H1 (cell line): Measurements from ENCODE around the gene SYF2. TPM values are rescaled to one million over a fixed set of nuclear protein-coding genes. Genes with fewer than 3 reads are reported as not detected.

Source experiments
- CTCF ChIA-PET: fragments of 300-600 bp; sonication (Branson Sonifier 250); formaldehyde crosslinking; loops from one replicate; lab custom pipeline; 2021; ENCODE audit not compliant: partially characterized antibody; lab: Charles Lee
- POLR2A ChIA-PET: fragments of 300-600 bp; sonication (Branson Sonifier 250); formaldehyde crosslinking; loops from one replicate; lab custom pipeline; 2021; ENCODE audit warnings: inconsistent platforms; ENCODE audit not compliant: partially characterized antibody; lab: Charles Lee
- DNase-seq, 2 experiments: peaks; one replicate each; pipeline versions ENCODE4 v3.0.0 to v3.0.0-alpha.2; 2010 to 2022; ENCODE audit warnings: low spot score in 2 of 2, low read depth in 1 of 2, mixed read lengths in 1 of 2
- FAIRE-seq: peaks from 2 replicates; lab custom pipeline; 2011; peaks lifted over from hg19 to GRCh38; lab: Jason Lieb, UNC
- H2AFZ ChIP-seq: 2 replicates; pipeline ENCODE4 v1.8.1; 2012; ENCODE audit warnings: low read length, inconsistent platforms
- H2AK5ac ChIP-seq: 2 replicates; pipeline ENCODE4 v1.6.1; 2013; ENCODE audit warnings: low read depth, low read length
- H2BK120ac ChIP-seq: replicated peaks from 2 replicates; pipeline ENCODE3; 2013; ENCODE audit warnings: low read depth, low read length, inconsistent platforms
- H2BK12ac ChIP-seq: 2 replicates; pipeline ENCODE4 v1.6.1; 2013; ENCODE audit warnings: low read depth, low read length
- H2BK15ac ChIP-seq: 2 replicates; pipeline ENCODE4 v1.6.1; 2013; ENCODE audit warnings: low read length
- H2BK20ac ChIP-seq: 2 replicates; pipeline ENCODE4 v1.6.1; 2013; ENCODE audit warnings: low read length
- H2BK5ac ChIP-seq: 2 replicates; pipeline ENCODE4 v1.6.1; 2013; ENCODE audit warnings: low read depth, low read length
- H3K14ac ChIP-seq: 2 replicates; pipeline ENCODE4 v1.6.1; 2013; ENCODE audit warnings: inconsistent platforms; ENCODE audit not compliant: insufficient read length
- H3K18ac ChIP-seq: 2 replicates; pipeline ENCODE4 v1.6.1; 2013; ENCODE audit warnings: low read length; ENCODE audit errors: extremely low read depth
- H3K23ac ChIP-seq: 2 replicates; pipeline ENCODE4 v1.6.1; 2013; ENCODE audit warnings: inconsistent platforms; ENCODE audit not compliant: insufficient read length
- H3K23me2 ChIP-seq: 2 replicates; pipeline ENCODE4 v1.6.1; 2013; ENCODE audit warnings: low read depth, low read length
- H3K27ac ChIP-seq: 2 replicates; pipeline ENCODE4 v1.6.1; 2011; ENCODE audit warnings: low read depth, low read length, inconsistent platforms
- H3K27me3 ChIP-seq, 4 experiments: replicated peaks in 1 of 4; 1 replicate in 1 of 4; 2 replicates in 3 of 4; pipeline versions ENCODE4 v1.6.1 to v1.8.1; 2011 to 2013; ENCODE audit warnings: low read length in 3 of 4, mild to moderate bottlenecking in 3 of 4, inconsistent platforms in 2 of 4, mixed read lengths in 2 of 4, moderate library complexity in 1 of 4; ENCODE audit not compliant: control insufficient read depth in 3 of 4, insufficient read depth in 3 of 4; ENCODE audit errors: extremely low read depth in 1 of 4
- H3K36me3 ChIP-seq, 4 experiments: 2 replicates each; pipeline versions ENCODE4 v1.6.1 to v1.8.1; 2011 to 2013; ENCODE audit warnings: mild to moderate bottlenecking in 4 of 4, low read length in 3 of 4, moderate library complexity in 2 of 4, control low read depth in 1 of 4, inconsistent platforms in 1 of 4; ENCODE audit not compliant: insufficient read depth in 4 of 4, control insufficient read depth in 2 of 4
- H3K4ac ChIP-seq: replicated peaks from 2 replicates; pipeline ENCODE3; 2013; ENCODE audit warnings: low read length, low read depth, mixed read lengths, inconsistent platforms; ENCODE audit not compliant: insufficient read length
- H3K4me1 ChIP-seq, 4 experiments: replicated peaks in 1 of 4; 1 replicate in 1 of 4; 2 replicates in 3 of 4; pipeline versions ENCODE4 v1.6.1 to v1.8.1; 2011 to 2013; ENCODE audit warnings: low read length in 3 of 4, inconsistent platforms in 2 of 4, mixed read lengths in 1 of 4; ENCODE audit not compliant: insufficient read depth in 4 of 4, control insufficient read depth in 3 of 4
- H3K4me2 ChIP-seq, 2 experiments: 2 replicates each; pipeline versions ENCODE4 v1.6.1 to v1.8.1; 2011 to 2013; ENCODE audit warnings: low read depth in 2 of 2, low read length in 2 of 2, control low read depth in 1 of 2, inconsistent platforms in 1 of 2, mild to moderate bottlenecking in 1 of 2; ENCODE audit not compliant: insufficient read depth in 1 of 2
- H3K4me3 ChIP-seq, 4 experiments: fragments of 200-600, 300-600 bp in 1 of 4; sonication (generic), shearing (Covaris generic), sonication (Bioruptor Twin) in 1 of 4; 2 replicates each; pipeline versions ENCODE4 v1.5.1 to v1.8.1; 2011 to 2016; ENCODE audit warnings: low read length in 4 of 4, low read depth in 3 of 4, control low read depth in 2 of 4, inconsistent platforms in 2 of 4, mild to moderate bottlenecking in 2 of 4, mixed read lengths in 1 of 4, moderate library complexity in 1 of 4; ENCODE audit not compliant: insufficient read depth in 2 of 4; ENCODE audit errors: extremely low read depth in 1 of 4
- H3K56ac ChIP-seq: replicated peaks from 2 replicates; pipeline ENCODE3; 2013; ENCODE audit warnings: low read depth, mild to moderate bottlenecking, mixed read lengths, low read length, inconsistent platforms; ENCODE audit not compliant: insufficient read length
- H3K79me1 ChIP-seq: 2 replicates; pipeline ENCODE4 v1.6.1; 2013; ENCODE audit warnings: low read depth, low read length, control low read depth
- H3K79me2 ChIP-seq, 2 experiments: 2 replicates each; pipeline versions ENCODE4 v1.6.1 to v1.8.1; 2012 to 2013; ENCODE audit warnings: low read length in 2 of 2, mild to moderate bottlenecking in 2 of 2, inconsistent platforms in 1 of 2; ENCODE audit not compliant: insufficient read depth in 2 of 2, control insufficient read depth in 1 of 2
- H3K9ac ChIP-seq, 4 experiments: replicated peaks in 1 of 4; 1 replicate in 1 of 4; 2 replicates in 3 of 4; pipeline versions ENCODE4 v1.6.1 to v1.8.1; 2011 to 2013; ENCODE audit warnings: low read depth in 3 of 4, low read length in 3 of 4, control low read depth in 2 of 4, mild to moderate bottlenecking in 2 of 4, moderate library complexity in 2 of 4, inconsistent platforms in 1 of 4; ENCODE audit errors: extremely low read depth in 1 of 4
- H3K9me3 ChIP-seq, 2 experiments: 2 replicates each; pipeline versions ENCODE4 v1.6.1 to v1.8.1; 2012 to 2013; ENCODE audit warnings: mild to moderate bottlenecking in 2 of 2, moderate library complexity in 2 of 2, control low read depth in 1 of 2, inconsistent platforms in 1 of 2, low read depth in 1 of 2, low read length in 1 of 2, mixed read lengths in 1 of 2; ENCODE audit not compliant: insufficient read depth in 2 of 2
- H4K20me1 ChIP-seq, 2 experiments: replicated peaks in 1 of 2; 2 replicates each; pipeline versions ENCODE3 to v1.8.1; 2011 to 2013; ENCODE audit warnings: inconsistent platforms in 2 of 2, low read length in 2 of 2, mild to moderate bottlenecking in 1 of 2; ENCODE audit not compliant: insufficient read depth in 2 of 2, control insufficient read depth in 1 of 2
- H4K5ac ChIP-seq: 2 replicates; pipeline ENCODE4 v1.6.1; 2013; ENCODE audit warnings: low read length, low read depth, mixed read lengths, inconsistent platforms; ENCODE audit not compliant: insufficient read length
- H4K8ac ChIP-seq: 2 replicates; pipeline ENCODE4 v1.8.0; 2013; ENCODE audit warnings: mild to moderate bottlenecking, moderate library complexity, low read length, inconsistent platforms; ENCODE audit not compliant: insufficient read depth; ENCODE audit errors: extremely low read depth
- H4K91ac ChIP-seq: replicated peaks from 2 replicates; pipeline ENCODE3; 2013; ENCODE audit warnings: low read length, mixed read lengths, inconsistent platforms; ENCODE audit not compliant: insufficient read length
- ASH2L ChIP-seq: fragments of 200-600, 300-600 bp; sonication (generic); IDR thresholded peaks from one replicate; pipeline ENCODE4 v1.7.1; 2017; ENCODE audit warnings: low read length
- BACH1 ChIP-seq: IDR thresholded peaks from 2 replicates; pipeline ENCODE4 v1.6.1; 2012; ENCODE audit warnings: low read length, improper control_type of control experiment
- CEBPB ChIP-seq: IDR thresholded peaks from 2 replicates; pipeline ENCODE4 v1.6.1; 2012; ENCODE audit warnings: low read depth, low read length
- CHD1 ChIP-seq: IDR thresholded peaks from 2 replicates; pipeline ENCODE4 v1.6.1; 2012; ENCODE audit warnings: low read depth, low read length, improper control_type of control experiment
- HDAC6 ChIP-seq: IDR thresholded peaks from one replicate; pipeline ENCODE4 v1.7.1; 2012; ENCODE audit warnings: low read depth, mild to moderate bottlenecking, inconsistent platforms, low read length, moderate library complexity
- JUND ChIP-seq: IDR thresholded peaks from 2 replicates; pipeline ENCODE4 v1.6.1; 2011; ENCODE audit warnings: mild to moderate bottlenecking, improper control_type of control experiment, low read length
- MAFK ChIP-seq: IDR thresholded peaks from 2 replicates; pipeline ENCODE4 v1.6.1; 2012; ENCODE audit warnings: low read depth, mild to moderate bottlenecking, improper control_type of control experiment, low read length
- NRF1 ChIP-seq: IDR thresholded peaks from 2 replicates; pipeline ENCODE4 v1.6.1; 2011; ENCODE audit warnings: mild to moderate bottlenecking, low read depth, low read length, improper control_type of control experiment
- POLR2AphosphoS5 ChIP-seq: IDR thresholded peaks from 2 replicates; pipeline ENCODE4 v1.6.1; 2011; ENCODE audit warnings: low read depth, low read length
- RXRA ChIP-seq: IDR thresholded peaks from 2 replicates; pipeline ENCODE4 v1.6.1; 2011; ENCODE audit warnings: low read depth, mild to moderate bottlenecking, low read length, moderate library complexity; ENCODE audit not compliant: insufficient read depth
- SP1 ChIP-seq: IDR thresholded peaks from 2 replicates; pipeline ENCODE4 v1.6.1; 2011; ENCODE audit warnings: low read depth, low read length
- SP2 ChIP-seq: IDR thresholded peaks from 2 replicates; pipeline ENCODE4 v1.6.1; 2012; ENCODE audit warnings: mild to moderate bottlenecking, low read length, inconsistent platforms
- TAF7 ChIP-seq: optimal IDR thresholded peaks from 2 replicates; pipeline ENCODE3; 2011; ENCODE audit warnings: low read depth, mild to moderate bottlenecking, inconsistent platforms, low read length, moderate library complexity, borderline replicate concordance
- TBP ChIP-seq: IDR thresholded peaks from 2 replicates; pipeline ENCODE4 v1.6.1; 2011; ENCODE audit warnings: low read depth, low read length, improper control_type of control experiment
- ZNF274 ChIP-seq: IDR thresholded peaks from 2 replicates; pipeline ENCODE4 v1.7.0; 2012; ENCODE audit warnings: low read length, borderline replicate concordance; ENCODE audit errors: extremely low read depth
- whole genome bisulfite sequencing, 2 experiments: shearing (Covaris generic) in 1 of 2; methylation state at CpG; one replicate each; pipeline versions ENCODE4 v1.1.6 to v1.1.7; 2013 to 2015; ENCODE audit warnings: low lambda C conversion rate in 2 of 2, mixed read lengths in 2 of 2, inconsistent platforms in 1 of 2, low coverage in 1 of 2, missing lambda C conversion rate in 1 of 2; ENCODE audit not compliant: insufficient replicate concordance in 2 of 2, insufficient coverage in 1 of 2, insufficient read length in 1 of 2; ENCODE audit errors: extremely low coverage in 1 of 2, missing lambda C conversion rate in 1 of 2; 5-methylcytosine and 5-hydroxymethylcytosine counted together
- polyA plus RNA-seq, 7 experiments: library from polyadenylated mRNA; depleted of rRNA in 3 of 7; stranded (reverse) in 5 of 7; unstranded in 2 of 7; fragments of >200 nt in 5 of 7; fragments of 200-250 nt in 2 of 7; gene quantifications; 1 replicate in 5 of 7; 2 replicates in 1 of 7; 4 replicates in 1 of 7; pipeline versions ENCODE4 v1.2.1 to v1.2.3, GENCODE V29; 2011 to 2013; ENCODE audit warnings: missing spikeins in 2 of 7, mixed read lengths in 2 of 7
- total RNA-seq: library from RNA; stranded (reverse); fragmentation: NEBNext Ultra II Directional; extraction: Animal tissue kit (Norgen Biotek cat#: 25700); gene quantifications from 2 replicates; pipeline ENCODE4 v1.2.1, GENCODE V29; 2021

SYF2 gene
- total and polyA plus RNA-seq, 2 of the 8 experiments (the other 6 are each of a cell fraction or from before 2014, with no cell fraction given), result 7.5 to 33.0 TPM

GRCh38 chr1:25194572-25195020 lies 37.7 kb downstream of the SYF2 start:
- no peak for TF ChIP-seq CHD1
- TF ChIP-seq NRF1, result no peak
- TF ChIP-seq JUND, result no peak
- TF ChIP-seq RXRA, result no peak
- no peak for TF ChIP-seq POLR2AphosphoS5
- no peak for TF ChIP-seq BACH1
- TF ChIP-seq TAF7, result no peak
- no peak for TF ChIP-seq CEBPB
- no peak for TF ChIP-seq ZNF274
- no peak for TF ChIP-seq MAFK
- TF ChIP-seq TBP, result no peak
- no peak for TF ChIP-seq SP1
- no peak for TF ChIP-seq HDAC6
- TF ChIP-seq SP2, result no peak
- no peak for TF ChIP-seq ASH2L
- Histone ChIP-seq H3K4me1 (peaks cover 2 to 9% (median 4%) of the 10 kb centered on the region in 4 experiments; a peak in 3 of 7 replicates), H3K79me1 (no peaks in the 10 kb centered on the region), H3K27ac (no peak overlapping the region), H2BK5ac (0 out of 2 replicates have a peak overlapping the region, but pooled peaks have one; percentile 71), H2BK12ac (0 out of 2 replicates have a peak overlapping the region, but pooled peaks have one; percentile 71), H4K5ac (no peak overlapping the region), H4K20me1 (peaks cover 0 to 4% of the 10 kb centered on the region in 2 experiments), H3K9ac (no peak overlapping the region), H3K79me2 (no peaks in the 10 kb centered on the region), H3K23ac (no peak overlapping the region), H2BK20ac (no peak overlapping the region), H2AFZ (no peak overlapping the region; the same call in 1 of the 2 replicates), H3K23me2 (peaks cover 4% of the 10 kb centered on the region; the same call in 1 of the 2 replicates), H2BK120ac (no peak overlapping the region), H3K18ac (no peak overlapping the region), H3K9me3 (no peaks in the 10 kb centered on the region), H4K91ac (peak overlapping the region; percentile 93), H3K56ac (no peak overlapping the region), H3K14ac (no peak overlapping the region), H3K36me3 (no peaks in the 10 kb centered on the region), H4K8ac (peak overlapping the region; percentile 14; the same call in 1 of the 2 replicates), H2AK5ac (no peak overlapping the region), H2BK15ac (peak overlapping the region; percentile 18; the same call in 1 of the 2 replicates), H3K4me3 (no peak overlapping the region), H3K27me3 (no peaks in the 10 kb centered on the region), H3K4me2 (no peak overlapping the region), H3K4ac (no peak overlapping the region)
- FAIRE-seq (no peak), DNase-seq (no peak)
- ChIA-PET POLR2A (no interaction called here), CTCF (interaction anchor here (0.9 to 1.4 kb wide), 4 partner anchors 9 to 46 kb away, joined by 3 to 9 read pairs (median 3); no protein-coding TSS in a partner anchor)
- 91% methylated on average over 17 of the region's 17 CpGs; no CpG with 5 or more reads in 1 of the 2 experiments for WGBS, 2 experiments
